H1 (cell line): ENCODE measurements around the gene APBA3. TPM values are rescaled to one million over a fixed set of nuclear protein-coding genes. Genes with fewer than 3 reads are reported as not detected.

Experiments
- CTCF ChIA-PET: fragments of 300-600 bp; sonication (Branson Sonifier 250); formaldehyde crosslinking; loops from one replicate; lab custom pipeline; 2021; ENCODE audit not compliant: partially characterized antibody; lab: Charles Lee
- POLR2A ChIA-PET: fragments of 300-600 bp; sonication (Branson Sonifier 250); formaldehyde crosslinking; loops from one replicate; lab custom pipeline; 2021; ENCODE audit warnings: inconsistent platforms; ENCODE audit not compliant: partially characterized antibody; lab: Charles Lee
- DNase-seq, 2 experiments: peaks; one replicate each; pipeline versions ENCODE4 v3.0.0 to v3.0.0-alpha.2; 2010 to 2022; ENCODE audit warnings: low spot score in 2 of 2, low read depth in 1 of 2, mixed read lengths in 1 of 2
- FAIRE-seq: peaks from 2 replicates; lab custom pipeline; 2011; peaks lifted over from hg19 to GRCh38; lab: Jason Lieb, UNC
- H2AFZ ChIP-seq: 2 replicates; pipeline ENCODE4 v1.8.1; 2012; ENCODE audit warnings: low read length, inconsistent platforms
- H2AK5ac ChIP-seq: 2 replicates; pipeline ENCODE4 v1.6.1; 2013; ENCODE audit warnings: low read depth, low read length
- H2BK120ac ChIP-seq: replicated peaks from 2 replicates; pipeline ENCODE3; 2013; ENCODE audit warnings: low read depth, low read length, inconsistent platforms
- H2BK12ac ChIP-seq: 2 replicates; pipeline ENCODE4 v1.6.1; 2013; ENCODE audit warnings: low read depth, low read length
- H2BK15ac ChIP-seq: 2 replicates; pipeline ENCODE4 v1.6.1; 2013; ENCODE audit warnings: low read length
- H2BK20ac ChIP-seq: 2 replicates; pipeline ENCODE4 v1.6.1; 2013; ENCODE audit warnings: low read length
- H2BK5ac ChIP-seq: 2 replicates; pipeline ENCODE4 v1.6.1; 2013; ENCODE audit warnings: low read depth, low read length
- H3K14ac ChIP-seq: 2 replicates; pipeline ENCODE4 v1.6.1; 2013; ENCODE audit warnings: inconsistent platforms; ENCODE audit not compliant: insufficient read length
- H3K18ac ChIP-seq: 2 replicates; pipeline ENCODE4 v1.6.1; 2013; ENCODE audit warnings: low read length; ENCODE audit errors: extremely low read depth
- H3K23ac ChIP-seq: 2 replicates; pipeline ENCODE4 v1.6.1; 2013; ENCODE audit warnings: inconsistent platforms; ENCODE audit not compliant: insufficient read length
- H3K23me2 ChIP-seq: 2 replicates; pipeline ENCODE4 v1.6.1; 2013; ENCODE audit warnings: low read depth, low read length
- H3K27ac ChIP-seq: 2 replicates; pipeline ENCODE4 v1.6.1; 2011; ENCODE audit warnings: low read depth, low read length, inconsistent platforms
- H3K27me3 ChIP-seq, 4 experiments: replicated peaks in 1 of 4; 1 replicate in 1 of 4; 2 replicates in 3 of 4; pipeline versions ENCODE4 v1.6.1 to v1.8.1; 2011 to 2013; ENCODE audit warnings: low read length in 3 of 4, mild to moderate bottlenecking in 3 of 4, inconsistent platforms in 2 of 4, mixed read lengths in 2 of 4, moderate library complexity in 1 of 4; ENCODE audit not compliant: control insufficient read depth in 3 of 4, insufficient read depth in 3 of 4; ENCODE audit errors: extremely low read depth in 1 of 4
- H3K36me3 ChIP-seq, 4 experiments: 2 replicates each; pipeline versions ENCODE4 v1.6.1 to v1.8.1; 2011 to 2013; ENCODE audit warnings: mild to moderate bottlenecking in 4 of 4, low read length in 3 of 4, moderate library complexity in 2 of 4, control low read depth in 1 of 4, inconsistent platforms in 1 of 4; ENCODE audit not compliant: insufficient read depth in 4 of 4, control insufficient read depth in 2 of 4
- H3K4ac ChIP-seq: replicated peaks from 2 replicates; pipeline ENCODE3; 2013; ENCODE audit warnings: low read length, low read depth, mixed read lengths, inconsistent platforms; ENCODE audit not compliant: insufficient read length
- H3K4me1 ChIP-seq, 4 experiments: replicated peaks in 1 of 4; 1 replicate in 1 of 4; 2 replicates in 3 of 4; pipeline versions ENCODE4 v1.6.1 to v1.8.1; 2011 to 2013; ENCODE audit warnings: low read length in 3 of 4, inconsistent platforms in 2 of 4, mixed read lengths in 1 of 4; ENCODE audit not compliant: insufficient read depth in 4 of 4, control insufficient read depth in 3 of 4
- H3K4me2 ChIP-seq, 2 experiments: 2 replicates each; pipeline versions ENCODE4 v1.6.1 to v1.8.1; 2011 to 2013; ENCODE audit warnings: low read depth in 2 of 2, low read length in 2 of 2, control low read depth in 1 of 2, inconsistent platforms in 1 of 2, mild to moderate bottlenecking in 1 of 2; ENCODE audit not compliant: insufficient read depth in 1 of 2
- H3K4me3 ChIP-seq, 4 experiments: fragments of 200-600, 300-600 bp in 1 of 4; sonication (generic), shearing (Covaris generic), sonication (Bioruptor Twin) in 1 of 4; 2 replicates each; pipeline versions ENCODE4 v1.5.1 to v1.8.1; 2011 to 2016; ENCODE audit warnings: low read length in 4 of 4, low read depth in 3 of 4, control low read depth in 2 of 4, inconsistent platforms in 2 of 4, mild to moderate bottlenecking in 2 of 4, mixed read lengths in 1 of 4, moderate library complexity in 1 of 4; ENCODE audit not compliant: insufficient read depth in 2 of 4; ENCODE audit errors: extremely low read depth in 1 of 4
- H3K56ac ChIP-seq: replicated peaks from 2 replicates; pipeline ENCODE3; 2013; ENCODE audit warnings: low read depth, mild to moderate bottlenecking, mixed read lengths, low read length, inconsistent platforms; ENCODE audit not compliant: insufficient read length
- H3K79me1 ChIP-seq: 2 replicates; pipeline ENCODE4 v1.6.1; 2013; ENCODE audit warnings: low read depth, low read length, control low read depth
- H3K79me2 ChIP-seq, 2 experiments: 2 replicates each; pipeline versions ENCODE4 v1.6.1 to v1.8.1; 2012 to 2013; ENCODE audit warnings: low read length in 2 of 2, mild to moderate bottlenecking in 2 of 2, inconsistent platforms in 1 of 2; ENCODE audit not compliant: insufficient read depth in 2 of 2, control insufficient read depth in 1 of 2
- H3K9ac ChIP-seq, 4 experiments: replicated peaks in 1 of 4; 1 replicate in 1 of 4; 2 replicates in 3 of 4; pipeline versions ENCODE4 v1.6.1 to v1.8.1; 2011 to 2013; ENCODE audit warnings: low read depth in 3 of 4, low read length in 3 of 4, control low read depth in 2 of 4, mild to moderate bottlenecking in 2 of 4, moderate library complexity in 2 of 4, inconsistent platforms in 1 of 4; ENCODE audit errors: extremely low read depth in 1 of 4
- H3K9me3 ChIP-seq, 2 experiments: 2 replicates each; pipeline versions ENCODE4 v1.6.1 to v1.8.1; 2012 to 2013; ENCODE audit warnings: mild to moderate bottlenecking in 2 of 2, moderate library complexity in 2 of 2, control low read depth in 1 of 2, inconsistent platforms in 1 of 2, low read depth in 1 of 2, low read length in 1 of 2, mixed read lengths in 1 of 2; ENCODE audit not compliant: insufficient read depth in 2 of 2
- H4K20me1 ChIP-seq, 2 experiments: replicated peaks in 1 of 2; 2 replicates each; pipeline versions ENCODE3 to v1.8.1; 2011 to 2013; ENCODE audit warnings: inconsistent platforms in 2 of 2, low read length in 2 of 2, mild to moderate bottlenecking in 1 of 2; ENCODE audit not compliant: insufficient read depth in 2 of 2, control insufficient read depth in 1 of 2
- H4K5ac ChIP-seq: 2 replicates; pipeline ENCODE4 v1.6.1; 2013; ENCODE audit warnings: low read length, low read depth, mixed read lengths, inconsistent platforms; ENCODE audit not compliant: insufficient read length
- H4K8ac ChIP-seq: 2 replicates; pipeline ENCODE4 v1.8.0; 2013; ENCODE audit warnings: mild to moderate bottlenecking, moderate library complexity, low read length, inconsistent platforms; ENCODE audit not compliant: insufficient read depth; ENCODE audit errors: extremely low read depth
- H4K91ac ChIP-seq: replicated peaks from 2 replicates; pipeline ENCODE3; 2013; ENCODE audit warnings: low read length, mixed read lengths, inconsistent platforms; ENCODE audit not compliant: insufficient read length
- TBP ChIP-seq: IDR thresholded peaks from 2 replicates; pipeline ENCODE4 v1.6.1; 2011; ENCODE audit warnings: low read depth, low read length, improper control_type of control experiment
- WGBS, 2 experiments: shearing (Covaris generic) in 1 of 2; methylation state at CpG; one replicate each; pipeline versions ENCODE4 v1.1.6 to v1.1.7; 2013 to 2015; ENCODE audit warnings: low lambda C conversion rate in 2 of 2, mixed read lengths in 2 of 2, inconsistent platforms in 1 of 2, low coverage in 1 of 2, missing lambda C conversion rate in 1 of 2; ENCODE audit not compliant: insufficient replicate concordance in 2 of 2, insufficient coverage in 1 of 2, insufficient read length in 1 of 2; ENCODE audit errors: extremely low coverage in 1 of 2, missing lambda C conversion rate in 1 of 2; 5-methylcytosine and 5-hydroxymethylcytosine counted together
- polyA plus RNA-seq, 7 experiments: library from polyadenylated mRNA; depleted of rRNA in 3 of 7; stranded (reverse) in 5 of 7; unstranded in 2 of 7; fragments of >200 nt in 5 of 7; fragments of 200-250 nt in 2 of 7; gene quantifications; 1 replicate in 5 of 7; 2 replicates in 1 of 7; 4 replicates in 1 of 7; pipeline versions ENCODE4 v1.2.1 to v1.2.3, GENCODE V29; 2011 to 2013; ENCODE audit warnings: missing spikeins in 2 of 7, mixed read lengths in 2 of 7
- total RNA-seq: library from RNA; stranded (reverse); fragmentation: NEBNext Ultra II Directional; extraction: Animal tissue kit (Norgen Biotek cat#: 25700); gene quantifications from 2 replicates; pipeline ENCODE4 v1.2.1, GENCODE V29; 2021

APBA3 gene
- total and polyA plus RNA-seq, 2 of the 8 experiments (the other 6 are each of a cell fraction or from before 2014, with no cell fraction given), result 21.4 to 36.9 TPM

DNA sequence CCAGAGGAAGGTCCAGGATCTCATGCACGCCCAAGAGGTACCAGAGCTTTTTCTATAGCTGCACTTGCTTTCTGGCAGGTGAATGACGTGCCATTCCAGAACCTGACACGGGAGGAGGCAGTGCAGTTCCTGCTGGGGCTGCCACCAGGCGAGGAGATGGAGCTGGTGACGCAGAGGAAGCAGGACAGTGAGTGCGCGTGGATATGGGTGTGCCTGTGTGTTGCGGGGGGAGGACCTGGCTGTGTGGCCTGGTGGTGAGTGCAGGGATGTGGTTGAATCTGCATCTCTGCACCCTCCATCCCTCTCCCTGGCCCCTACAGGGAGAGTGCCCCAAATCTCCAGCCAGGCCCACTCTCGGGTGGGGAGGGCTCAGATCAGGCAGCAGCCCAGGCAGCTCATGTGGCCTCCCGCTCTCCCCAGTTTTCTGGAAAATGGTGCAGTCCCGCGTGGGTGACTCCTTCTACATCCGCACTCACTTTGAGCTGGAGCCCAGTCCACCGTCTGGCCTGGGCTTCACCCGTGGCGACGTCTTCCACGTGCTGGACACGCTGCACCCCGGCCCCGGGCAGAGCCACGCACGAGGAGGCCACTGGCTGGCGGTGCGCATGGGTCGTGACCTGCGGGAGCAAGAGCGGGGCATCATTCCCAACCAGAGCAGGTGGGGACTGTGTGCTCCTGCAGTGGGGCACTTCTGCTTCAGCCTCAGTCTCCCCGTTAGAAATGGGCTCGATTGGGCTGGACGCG is 22.8 kb downstream of the APBA3 start:
- FAIRE-seq, result no peak
- CTCF ChIA-PET, result interaction anchor here (0.9 to 3.9 kb wide), 5 partner anchors 7 to 27 kb away, joined by 3 to 14 read pairs (median 3); no protein-coding TSS in a partner anchor

More for the DNA sequence above, 22.8 kb downstream of the APBA3 start:
- peaks cover 0 to 6% (median 2%) of the 10 kb centered on the region in 4 experiments; a peak in 4 of 8 replicates for H3K36me3 ChIP-seq
- H3K79me2 ChIP-seq, result no peaks in the 10 kb centered on the region
- POLR2A ChIA-PET, result interaction anchor here (0.6 kb wide), 1 partner anchor 30 kb away, joined by 3 read pairs; no protein-coding TSS in a partner anchor
- no peak overlapping the region for H2BK20ac ChIP-seq
- no peak overlapping the region for H3K18ac ChIP-seq
- no peaks in the 10 kb centered on the region for H3K4me1 ChIP-seq
- no peak overlapping the region for H4K91ac ChIP-seq
- no peak overlapping the region for H4K8ac ChIP-seq
- H3K4me2 ChIP-seq, result no peak overlapping the region
- no peak overlapping the region for H2AFZ ChIP-seq
- H3K27me3 ChIP-seq, result no peaks in the 10 kb centered on the region
- WGBS, 2 experiments, result 91% methylated on average over 30 of the region's 32 CpGs; no CpG with 5 or more reads in 1 of the 2 experiments
- no peak overlapping the region for H2AK5ac ChIP-seq
- no peak overlapping the region for H3K27ac ChIP-seq
- H4K5ac ChIP-seq, result no peak overlapping the region
- no peaks in the 10 kb centered on the region for H3K9me3 ChIP-seq
- TF ChIP-seq TBP, result no peak
- no peak overlapping the region for H3K56ac ChIP-seq
- no peak for DNase-seq
- no peaks in the 10 kb centered on the region for H3K23me2 ChIP-seq
- no peak overlapping the region for H3K4ac ChIP-seq
- no peak overlapping the region for H3K9ac ChIP-seq
- H3K23ac ChIP-seq, result no peak overlapping the region
- no peak overlapping the region for H2BK120ac ChIP-seq
- H3K4me3 ChIP-seq, result no peak overlapping the region
- peak overlapping the region; percentile 16; the same call in 1 of the 2 replicates for H2BK5ac ChIP-seq
- H2BK12ac ChIP-seq, result no peak overlapping the region
- no peak overlapping the region for H3K14ac ChIP-seq
- no peaks in the 10 kb centered on the region for H3K79me1 ChIP-seq
- no peak overlapping the region for H2BK15ac ChIP-seq
- H4K20me1 ChIP-seq, result peaks cover 0 to 3% of the 10 kb centered on the region in 2 experiments
